DOHH2 (cell line): ENCODE results near the gene EPG5.

ENCODE experiments used
- CTCF ChIP-seq: fragments of 200-600 bp; sonication (generic); IDR thresholded peaks from one replicate; pipeline ENCODE4 v1.5.1; 2014; ENCODE audit warnings: antibody characterized with exemption, mild to moderate bottlenecking, low read depth, low read length; ENCODE audit not compliant: poor library complexity, severe bottlenecking
- EZH2phosphoT487 ChIP-seq: fragments of 200-600 bp; sonication (generic); IDR thresholded peaks from 2 replicates; pipeline ENCODE4 v1.6.1; 2017; ENCODE audit warnings: borderline replicate concordance, mild to moderate bottlenecking, antibody characterized with exemption, low read length, moderate library complexity, mixed read lengths

GRCh38 chr18:45940724-45941123 is 26.4 kb downstream of the EPG5 start:
- TF ChIP-seq CTCF (no peak), EZH2phosphoT487 (no peak)
